Mucosa of descending colon (tissue), 3 donors: ENCODE data around the gene RCE1. TPM values are rescaled to one million over a fixed set of nuclear protein-coding genes. Genes with fewer than 3 reads are reported as not detected.

Experiments used
- ATAC-seq: fragments of 200-7000 bp; cut with Tn5 transposase; one replicate; pipeline ENCODE4 v1.9.1; 2020; ENCODE audit warnings: mild to moderate bottlenecking, moderate library complexity
- DNase-seq, 3 donors: peaks; one replicate each; pipeline ENCODE4 v3.0.0-alpha.2; 2020
- H3K36me3 ChIP-seq: fragments of 200-600 bp; one replicate; pipeline ENCODE4 v1.8.0; 2021; ENCODE audit warnings: low read depth, mild to moderate bottlenecking
- H3K4me1 ChIP-seq: fragments of 200-600 bp; one replicate; pipeline ENCODE4 v1.8.0; 2021; ENCODE audit warnings: low read depth, mild to moderate bottlenecking
- H3K4me3 ChIP-seq: fragments of 200-600 bp; one replicate; pipeline ENCODE4 v1.8.0; 2021; ENCODE audit warnings: mild to moderate bottlenecking
- H3K9me3 ChIP-seq: fragments of 200-600 bp; one replicate; pipeline ENCODE4 v1.8.0; 2021; ENCODE audit warnings: mild to moderate bottlenecking
- CTCF ChIP-seq: fragments of 200-600 bp; IDR thresholded peaks from one replicate; pipeline ENCODE4 v1.8.0; 2022; ENCODE audit warnings: antibody characterized with exemption, mild to moderate bottlenecking
- intact Hi-C, 2 donors: fragments of 100-400 bp; cut with DNase I in 1 of 2; cut with micrococcal nuclease in 1 of 2; formaldehyde crosslinking; loops; one replicate each; pipeline versions ENCODE4 v1.11.0 to v1.11.1; 2022; cut with DNase I, micrococcal nuclease
- total RNA-seq, 3 donors: library from RNA; stranded (reverse); fragmentation: NEBNext Ultra II Directional in 2 of 3; extraction: Animal tissue kit (Norgen Biotek cat#: 25700) in 2 of 3; gene quantifications; one replicate each; pipeline versions ENCODE4 v1.2.1 to v1.2.4, GENCODE V29; 2021 to 2023
- donor health status: DM: no; HTN: no; CAD: no; lungs with moderate emphysema.
- donor health status: DM: no; HTN: no; CAD: no.
- donor health status: DM: no; HTN: yes; CAD: no.

RCE1 gene
- total RNA-seq, 3 donors from 2014 or later = 24.9 to 27.2 (median 27.2) TPM

- TF ChIP-seq CTCF = no peak
- no peak for ATAC-seq
- DNase-seq = peak in 1 of 3 donors; percentile 50
- H3K9me3 ChIP-seq = no peaks in the 10 kb centered on the region
- H3K36me3 ChIP-seq = no peaks in the 10 kb centered on the region
- no peak overlapping the region for H3K4me3 ChIP-seq
- intact Hi-C loops = no loop called here
- peaks cover 4% of the 10 kb centered on the region for H3K4me1 ChIP-seq
Observed at GRCh38 chr11:66853242-66854229, 10.3 kb downstream of the RCE1 start.

GRCh38 chr11:66854231-66854661, 11.0 kb downstream of the RCE1 start:
- intact Hi-C loops = no loop called here
- Histone ChIP-seq H3K9me3 (no peaks in the 10 kb centered on the region), H3K4me1 (peaks cover 6% of the 10 kb centered on the region), H3K4me3 (no peak overlapping the region), H3K36me3 (no peaks in the 10 kb centered on the region)
- peak in 1 of 3 donors; percentile 47 for DNase-seq
- no peak for TF ChIP-seq CTCF
- ATAC-seq = no peak

- Histone ChIP-seq H3K9me3 (no peaks in the 10 kb centered on the region), H3K4me1 (peaks cover 9% of the 10 kb centered on the region), H3K4me3 (no peak overlapping the region), H3K36me3 (no peaks in the 10 kb centered on the region)
- ATAC-seq = no peak
- TF ChIP-seq CTCF = no peak
- DNase-seq = peak in 1 of 3 donors; percentile 53
- intact Hi-C loops = no loop called here
Observed at GRCh38 chr11:66854729-66855211, 11.5 kb downstream of the RCE1 start.

DNA sequence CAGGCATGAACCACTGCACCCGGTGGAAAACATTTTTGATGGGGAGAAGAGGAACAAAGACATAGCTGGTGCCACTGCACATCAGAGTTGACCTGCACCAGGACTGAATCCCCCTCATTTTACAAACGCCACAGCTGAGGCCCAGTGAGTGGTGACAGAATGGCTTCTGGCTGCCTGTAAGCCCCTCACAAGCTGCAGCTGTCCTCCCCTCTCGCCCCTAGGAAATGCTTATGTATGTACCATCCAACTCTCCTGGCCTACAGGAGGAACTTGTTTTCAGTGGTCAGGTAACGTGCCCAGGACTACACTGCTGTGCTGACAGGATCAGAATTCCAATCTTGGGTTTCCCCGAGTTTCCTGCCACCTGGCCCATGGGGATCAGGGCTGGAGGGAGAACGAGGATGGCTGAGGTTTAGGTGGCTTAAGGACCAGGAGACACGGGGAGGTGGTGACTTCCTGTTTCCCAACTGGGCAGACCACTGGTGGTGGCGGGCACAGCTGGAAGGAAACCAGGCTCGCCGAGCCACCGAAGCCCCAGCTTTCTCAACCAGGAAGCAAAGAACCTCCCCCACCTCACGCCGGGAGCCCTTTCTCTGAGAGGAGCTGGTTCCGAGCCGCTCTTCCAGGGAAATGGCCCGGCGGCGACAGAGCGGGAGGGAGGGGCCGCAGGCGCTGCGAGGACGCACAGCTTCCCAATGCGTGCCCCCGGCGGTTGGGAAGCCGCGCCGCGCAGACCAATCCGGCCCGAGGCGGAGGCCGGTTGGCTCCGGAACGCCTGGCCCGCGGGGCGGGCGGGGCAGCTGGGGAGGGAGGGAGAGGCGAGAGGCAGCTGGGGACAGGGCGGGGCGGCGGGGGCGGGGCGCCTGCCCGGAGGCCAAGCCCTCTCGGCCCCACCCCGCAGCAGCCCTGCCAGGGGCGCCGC, 12.6 kb downstream of the RCE1 start:
- TF ChIP-seq CTCF = no peak
- DNase-seq = peak; percentile 95 to 98 (median 97)
- Histone ChIP-seq H3K9me3 (no peaks in the 10 kb centered on the region), H3K4me1 (peaks cover 9% of the 10 kb centered on the region), H3K4me3 (peak overlapping the region; percentile 33), H3K36me3 (no peaks in the 10 kb centered on the region)
- intact Hi-C loops = no loop called here
- peak; percentile 91 for ATAC-seq

DNA sequence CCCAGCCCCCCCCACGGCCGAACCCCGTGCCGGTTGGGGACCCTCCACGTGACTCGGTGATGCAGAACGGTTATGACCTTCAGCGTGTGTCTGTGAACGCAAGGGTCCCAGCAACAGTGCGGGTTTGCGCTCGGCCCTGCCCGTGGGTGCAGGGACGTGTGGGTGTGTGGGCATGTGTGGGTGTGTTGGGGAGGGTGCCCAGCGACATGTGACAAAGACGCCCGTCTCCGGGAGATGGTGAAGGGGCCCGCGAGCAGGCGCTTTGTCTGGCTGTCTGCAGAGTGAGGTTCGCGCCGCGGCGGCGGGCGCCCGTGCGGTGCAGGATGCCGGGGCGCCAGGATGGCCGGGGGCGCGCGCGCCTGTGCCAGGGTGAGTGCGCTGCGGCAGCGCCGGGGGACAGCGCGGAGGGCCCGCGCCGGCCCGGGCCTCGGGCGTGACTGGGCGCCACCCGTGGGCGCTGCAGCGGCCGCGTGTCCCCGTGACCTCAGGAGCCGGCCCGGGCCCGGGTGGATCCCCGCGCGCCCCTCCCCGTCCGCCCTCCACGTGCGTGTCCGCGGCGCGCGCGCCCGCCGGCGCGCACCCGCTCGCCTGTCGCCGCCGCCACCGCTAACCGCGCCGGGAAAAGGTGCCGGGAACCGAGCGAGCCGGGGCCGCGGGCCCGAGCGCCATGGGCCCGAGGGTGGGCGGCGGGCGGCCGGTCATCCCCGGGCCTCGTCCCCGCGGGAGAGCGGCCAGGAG, 13.4 kb downstream of the RCE1 start, which contains the start of gene LRFN4:
LRFN4 (plus strand) TSS at position 569 of the 738 bp plus-strand sequence. CDS start 681 bp downstream, outside the sequence.
- Histone ChIP-seq H3K36me3 (no peaks in the 10 kb centered on the region), H3K4me3 (peak within 1 kb of the TSS; percentile 33), H3K4me1 (peaks cover 9% of the 10 kb centered on the region), H3K9me3 (no peaks in the 10 kb centered on the region)
- DNase-seq (peak in 2 of 3 donors; percentile 55 to 75), ATAC-seq (peak; percentile 63)
- TF ChIP-seq CTCF = no peak
- intact Hi-C loops = no loop called here
